GM21367 (cell line): ENCODE measurements around the gene MXI1.
"Not testable (repeated sequence)": the region's sequence is repeated elsewhere in the genome, so short reads cannot be mapped to it uniquely, and the experiment has no call there.

Experiments used
- ATAC-seq: cut with Tn5 transposase; IDR thresholded peaks from one replicate; pipeline ENCODE4 v1.9.1; 2021; ENCODE audit not compliant: unreplicated experiment

Gene MXI1

DNA sequence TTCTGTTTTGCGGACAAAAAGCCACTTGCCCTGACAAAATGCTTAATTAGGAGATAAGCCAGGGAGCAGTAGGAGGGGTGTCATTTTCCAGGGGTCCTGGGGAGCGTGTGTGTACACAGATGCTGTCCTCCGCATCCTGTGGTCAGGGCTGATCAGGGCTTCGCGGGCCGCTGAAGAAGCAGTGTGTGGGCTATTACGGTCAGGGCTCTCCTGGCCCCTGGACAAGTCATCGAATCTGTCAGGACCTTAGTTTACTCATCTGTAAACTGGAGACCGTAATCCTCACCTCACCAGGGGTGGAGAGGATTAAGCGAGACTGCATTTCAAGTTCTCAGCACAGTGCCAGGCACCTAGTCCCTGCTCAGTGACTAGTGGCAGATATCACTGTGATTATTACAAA is 26.0 kb upstream of the MXI1 start:
- no peak for ATAC-seq

- ATAC-seq: no peak
Measured at GRCh38 chr10:110181911-110182310, 25.5 kb upstream of the MXI1 start.

DNA sequence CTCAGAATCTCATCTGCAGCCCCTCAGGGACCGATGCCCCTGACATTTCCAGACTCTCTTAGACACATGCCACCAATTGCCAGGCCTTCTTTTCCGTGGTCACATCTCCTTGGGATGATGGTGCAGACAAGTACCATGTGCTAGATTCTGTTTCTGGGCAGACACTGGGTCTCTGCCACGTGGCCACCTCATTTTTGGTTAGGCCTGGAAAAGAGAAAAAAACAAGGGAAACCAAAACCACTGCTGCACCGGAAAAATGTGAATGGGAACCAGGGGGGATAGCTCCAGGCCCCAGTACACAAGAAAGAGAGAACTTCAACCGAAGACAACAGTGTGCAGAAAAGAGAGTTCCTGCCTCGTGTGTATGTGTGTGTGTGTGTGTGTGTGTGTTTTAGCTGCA is 23.0 kb upstream of the MXI1 start:
- no peak for ATAC-seq

GRCh38 chr10:110185646-110186182 is 21.7 kb upstream of the MXI1 start:
- not testable (repeated sequence) for ATAC-seq

DNA sequence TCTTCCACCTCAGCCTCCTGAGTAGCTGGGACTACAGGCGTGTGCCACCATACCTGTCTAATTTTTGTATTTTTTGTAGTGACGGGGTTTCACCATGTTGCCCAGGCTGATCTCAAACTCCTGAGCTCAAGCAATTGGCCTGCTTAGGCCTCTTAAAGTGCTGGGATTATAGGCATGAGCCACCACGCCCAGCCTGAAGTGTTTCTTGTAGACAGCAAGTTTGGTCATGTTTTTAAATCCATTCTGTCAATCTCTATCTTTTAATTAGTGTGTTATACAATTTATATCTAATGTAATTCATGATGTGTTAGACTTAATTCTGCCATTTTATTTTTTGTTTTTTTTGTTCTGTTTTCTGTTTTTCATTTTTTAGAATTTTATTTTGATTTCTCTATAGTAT is 17.2 kb upstream of the MXI1 start:
- no peak for ATAC-seq

GRCh38 chr10:110192552-110192951 is 14.9 kb upstream of the MXI1 start:
- ATAC-seq: no peak

- no peak for ATAC-seq
Measured at GRCh38 chr10:110200503-110200902, 6.9 kb upstream of the MXI1 start.

- not testable (repeated sequence) for ATAC-seq
Measured at GRCh38 chr10:110201046-110201445, 6.4 kb upstream of the MXI1 start.

GRCh38 chr10:110203500-110204455 is 3.6 kb upstream of the MXI1 start:
- ATAC-seq: no peak

DNA sequence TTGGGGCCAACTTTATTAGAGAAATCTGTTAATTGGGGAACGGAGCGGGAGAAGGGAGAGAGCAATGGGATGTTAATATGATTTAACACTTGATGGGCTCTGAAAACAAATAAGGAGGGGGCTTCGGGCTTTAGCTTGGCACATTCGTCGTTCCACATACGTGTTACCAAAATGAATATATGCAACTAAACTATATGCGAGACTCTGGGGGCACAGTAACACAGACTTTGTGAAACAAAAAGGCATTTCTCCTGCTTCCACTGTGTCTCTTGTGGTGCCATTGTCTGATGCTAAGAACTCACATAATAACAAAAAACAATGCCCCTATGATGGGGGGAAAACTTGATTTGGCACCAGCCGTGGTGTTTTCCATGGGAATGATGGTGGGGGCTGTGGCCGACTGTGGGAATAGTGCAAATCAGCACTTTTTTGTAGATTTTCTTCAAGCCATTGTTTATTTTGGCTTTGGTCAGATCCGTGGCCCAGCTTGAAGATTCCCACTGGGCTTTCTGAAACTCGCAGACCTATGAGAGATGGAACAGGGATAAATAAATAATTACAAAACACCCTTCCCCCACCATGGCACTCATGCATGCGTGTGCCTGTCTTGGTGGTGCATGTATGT is 2.2 kb upstream of the MXI1 start:
- ATAC-seq: no peak

DNA sequence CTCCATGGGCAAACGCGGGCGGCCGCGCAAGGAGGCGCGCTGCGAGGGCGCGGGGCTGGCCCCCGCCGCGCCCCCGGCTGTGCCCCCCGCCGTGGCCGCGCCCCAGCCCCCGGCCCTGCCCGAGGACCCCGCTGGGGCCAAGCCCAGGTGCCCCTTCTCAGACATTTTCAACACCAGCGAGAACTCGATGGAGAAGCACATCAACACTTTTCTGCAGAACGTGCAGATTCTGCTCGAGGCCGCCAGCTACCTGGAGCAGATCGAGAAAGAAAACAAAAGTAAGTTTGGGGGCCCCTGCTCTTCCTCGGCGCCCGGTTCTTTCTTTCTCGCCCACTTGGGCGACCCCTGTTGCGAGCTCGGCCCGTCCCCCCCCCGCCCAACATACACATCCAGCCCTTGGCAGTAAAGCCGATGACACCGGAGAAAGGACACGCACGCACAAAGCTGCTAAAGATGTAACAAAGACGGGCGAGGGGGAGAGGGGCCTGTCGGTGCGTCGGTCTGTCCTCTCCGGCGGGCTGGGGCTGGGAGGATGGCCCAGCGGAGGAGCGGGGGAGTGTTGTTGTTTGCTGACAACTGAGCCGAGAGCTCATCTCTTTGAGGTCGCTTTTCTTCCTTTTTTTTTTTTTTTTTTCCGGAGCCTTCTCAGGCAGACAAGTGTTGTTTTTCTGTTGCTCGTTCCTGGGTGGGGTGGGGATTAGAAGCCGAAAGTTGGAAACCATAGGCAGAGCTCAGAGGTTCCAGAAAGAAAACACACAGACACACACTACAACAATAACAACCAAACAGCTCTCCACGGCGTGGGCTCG is 604 bp downstream of the MXI1 start:
- no peak for ATAC-seq

GRCh38 chr10:110208614-110209453 is 1.4 kb downstream of the MXI1 start:
- no peak for ATAC-seq

DNA sequence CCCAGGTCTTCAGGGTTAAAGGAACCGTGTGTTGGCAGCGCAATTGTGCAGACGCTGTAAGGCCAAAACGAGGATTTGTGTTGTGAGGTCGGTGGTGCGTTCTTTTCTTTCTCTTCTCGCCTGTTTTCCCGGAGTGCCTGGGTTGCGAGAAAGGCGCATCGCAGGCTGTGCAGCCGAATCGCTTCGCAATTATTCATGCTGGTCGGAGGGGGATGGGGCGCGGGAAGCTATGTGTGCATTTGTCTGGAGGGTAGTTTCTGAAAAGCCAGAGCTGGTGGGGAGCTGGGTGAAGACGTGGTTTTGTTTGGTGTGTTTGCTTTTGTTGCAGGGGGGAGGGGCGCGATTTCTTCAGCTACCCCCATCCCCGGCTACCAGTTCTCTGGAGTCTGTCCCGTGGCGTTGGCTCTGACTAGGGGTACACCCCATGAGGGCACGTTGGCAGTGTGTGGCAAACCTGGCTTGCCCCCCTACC is 2.1 kb downstream of the MXI1 start:
- ATAC-seq: no peak

- ATAC-seq: no peak
Measured at GRCh38 chr10:110209926-110210673, 2.7 kb downstream of the MXI1 start.

DNA sequence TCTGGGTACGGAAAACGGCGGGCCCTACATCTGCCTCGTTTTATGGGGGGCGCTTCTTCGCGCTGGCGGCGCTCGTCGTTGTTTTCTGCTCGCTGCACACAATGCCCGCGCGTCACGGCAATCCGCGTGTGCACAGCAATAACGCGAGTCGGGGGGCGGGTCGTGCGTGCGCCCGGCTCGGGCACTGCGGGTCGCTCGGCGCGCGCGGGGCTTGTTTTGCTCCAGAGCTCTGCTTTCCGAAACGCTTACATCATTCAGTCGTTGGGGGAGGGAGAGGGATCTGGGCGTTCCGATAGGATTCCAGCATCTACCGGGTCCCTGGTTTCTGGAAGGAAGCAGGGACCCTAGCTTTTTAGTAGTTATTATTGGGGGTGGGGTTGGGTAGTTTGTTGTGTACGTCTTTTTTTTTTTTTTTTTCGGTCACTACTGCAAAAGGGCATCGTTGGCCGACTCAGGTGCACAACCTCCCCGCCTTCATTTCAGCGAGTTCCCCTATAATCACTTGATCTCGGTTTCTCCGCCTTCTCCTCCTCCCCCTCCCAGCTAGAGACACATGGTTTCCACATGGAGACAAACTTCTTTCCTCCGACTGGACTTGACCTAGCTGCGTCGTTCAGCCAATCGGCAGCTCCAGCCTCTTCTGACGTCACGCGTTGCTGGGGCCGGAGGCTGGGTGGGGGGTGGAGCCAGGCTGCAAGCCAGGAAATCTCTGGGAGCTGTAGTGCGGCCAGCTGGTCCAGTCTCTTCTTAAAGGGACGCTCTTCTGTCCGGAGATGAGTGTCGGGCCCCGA is 3.5 kb downstream of the MXI1 start:
- ATAC-seq: peak; percentile 67

DNA sequence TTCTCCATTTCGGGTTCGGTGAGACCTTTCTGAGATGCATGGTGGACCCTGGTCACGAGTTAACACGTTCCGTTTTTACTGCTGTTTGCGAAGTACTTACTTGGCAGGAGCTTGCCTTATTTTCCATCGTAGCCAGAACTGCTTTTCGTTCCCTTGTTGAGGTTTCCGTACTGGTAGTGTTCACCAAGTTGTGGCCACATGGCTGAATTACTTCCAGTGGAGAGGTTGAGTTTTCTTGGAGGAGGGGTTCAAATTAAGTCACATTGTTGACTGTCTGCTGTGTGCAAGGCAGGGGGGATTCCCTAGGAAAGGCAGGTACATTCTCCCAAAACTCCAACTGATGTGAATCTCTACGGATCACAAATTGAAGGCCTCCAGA is 4.0 kb downstream of the MXI1 start:
- no peak for ATAC-seq

DNA sequence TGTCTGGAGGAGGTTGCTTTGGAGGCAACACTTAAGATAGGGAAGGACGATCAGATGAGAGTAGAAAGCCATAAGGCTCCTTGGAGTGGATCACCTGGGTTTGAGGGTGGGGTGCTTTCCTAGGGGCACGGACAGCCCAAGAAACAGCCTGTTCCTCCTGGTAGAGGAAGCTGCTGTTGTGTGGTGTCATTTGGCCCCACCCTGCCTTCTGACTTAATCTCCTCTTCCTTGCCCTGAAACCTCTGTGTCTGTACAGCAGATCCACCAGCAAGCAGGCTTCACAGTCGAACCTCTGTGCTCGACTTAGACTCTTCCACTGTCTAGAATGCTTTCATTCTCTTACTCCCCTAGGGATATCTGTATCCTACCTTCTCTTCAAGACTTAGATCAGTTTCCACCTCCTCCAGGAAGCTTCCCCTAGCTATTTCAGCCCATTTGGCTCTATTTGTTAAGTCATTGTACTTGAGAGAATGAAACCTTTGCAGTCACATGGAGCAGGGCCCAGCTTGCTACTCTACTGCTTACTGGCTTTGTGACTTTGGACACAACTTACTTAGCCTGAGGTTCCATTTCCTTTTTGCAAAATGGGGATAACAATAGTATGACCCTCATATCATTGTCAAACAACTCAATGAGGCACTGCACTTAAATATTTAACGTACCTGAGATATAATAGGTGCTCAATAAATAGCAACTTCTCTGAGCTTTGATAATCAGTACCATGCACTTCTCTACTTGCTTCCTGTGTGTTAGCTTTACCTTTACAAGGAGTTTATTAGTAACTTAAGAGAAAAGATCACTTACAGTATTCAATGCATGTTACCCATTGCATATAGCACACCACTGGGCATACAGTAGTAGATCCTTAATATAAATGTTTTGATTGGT is 5.0 kb downstream of the MXI1 start:
- no peak for ATAC-seq

GRCh38 chr10:110214371-110214826 is 7.0 kb downstream of the MXI1 start:
- ATAC-seq: no peak
